ENCODE data around the gene LAMA3. TPM values are rescaled to one million over a fixed set of nuclear protein-coding genes. Genes with fewer than 3 reads are reported as not detected.
A peak's percentile ranks its signal among the peaks of the same experiment; 100 is the strongest.

The LAMA3 gene
- total RNA-seq, 1 experiment from 2014 or later: 207 TPM

- peaks cover 70% of the 10 kb centered on the region for H3K36me3 Mint-ChIP-seq (ENCODE audit: insufficient read depth, unreplicated experiment)
- no TSS peak for BruUV-seq (replicated peaks)
- peak overlapping the region; percentile 33 for H3K27ac Mint-ChIP-seq (ENCODE audit: unreplicated experiment)
- H3K4me3 Mint-ChIP-seq (ENCODE audit: low read depth, unreplicated experiment): peak overlapping the region; percentile 83
- DNase-seq: no peak
- CTCF ChIA-PET: no interaction called here
- no peaks in the 10 kb centered on the region for H3K27me3 Mint-ChIP-seq (ENCODE audit: unreplicated experiment)
- no peaks in the 10 kb centered on the region for H3K9me3 Mint-ChIP-seq (ENCODE audit: low read depth, unreplicated experiment)
- no peak for TF ChIP-seq CTCF (IDR thresholded peaks at IDR 0.05; ENCODE audit: unreplicated experiment)
- intact Hi-C loops (cut with micrococcal nuclease; ENCODE audit: unreplicated experiment): no loop called here
- peaks cover 34% of the 10 kb centered on the region for H3K4me1 Mint-ChIP-seq (ENCODE audit: low read depth, unreplicated experiment)
Measured at GRCh38 chr18:23875966-23876895, 187.0 kb downstream of the LAMA3 start.

- DNase-seq: no peak
- no TSS peak for BruUV-seq (replicated peaks)
- CTCF ChIA-PET: no interaction called here
- Mint-ChIP-seq H3K4me1 (ENCODE audit: low read depth, unreplicated experiment) (peaks cover 27% of the 10 kb centered on the region), H3K27me3 (ENCODE audit: unreplicated experiment) (no peaks in the 10 kb centered on the region), H3K36me3 (ENCODE audit: insufficient read depth, unreplicated experiment) (peaks cover 74% of the 10 kb centered on the region), H3K4me3 (ENCODE audit: low read depth, unreplicated experiment) (no peak overlapping the region), H3K9me3 (ENCODE audit: low read depth, unreplicated experiment) (no peaks in the 10 kb centered on the region), H3K27ac (ENCODE audit: unreplicated experiment) (no peak overlapping the region)
- TF ChIP-seq CTCF (IDR thresholded peaks at IDR 0.05; ENCODE audit: unreplicated experiment): no peak
- intact Hi-C loops (cut with micrococcal nuclease; ENCODE audit: unreplicated experiment): no loop called here
Measured at GRCh38 chr18:23876921-23877320, 187.7 kb downstream of the LAMA3 start.

- H3K4me1 Mint-ChIP-seq (ENCODE audit: low read depth, unreplicated experiment): peaks cover 23% of the 10 kb centered on the region
Measured at GRCh38 chr18:23877371-23877770, 188.1 kb downstream of the LAMA3 start.

GRCh38 chr18:23878336-23878900 is 189.2 kb downstream of the LAMA3 start:
- DNase-seq: no peak
- no TSS peak for BruUV-seq (replicated peaks)
- H3K4me3 Mint-ChIP-seq (ENCODE audit: low read depth, unreplicated experiment): no peak overlapping the region
- CTCF ChIA-PET: no interaction called here
- intact Hi-C loops (cut with micrococcal nuclease; ENCODE audit: unreplicated experiment): no loop called here
- H3K9me3 Mint-ChIP-seq (ENCODE audit: low read depth, unreplicated experiment): no peaks in the 10 kb centered on the region
- no peaks in the 10 kb centered on the region for H3K27me3 Mint-ChIP-seq (ENCODE audit: unreplicated experiment)
- peaks cover 27% of the 10 kb centered on the region for H3K4me1 Mint-ChIP-seq (ENCODE audit: low read depth, unreplicated experiment)
- no peak overlapping the region for H3K27ac Mint-ChIP-seq (ENCODE audit: unreplicated experiment)
- peaks cover 74% of the 10 kb centered on the region for H3K36me3 Mint-ChIP-seq (ENCODE audit: insufficient read depth, unreplicated experiment)
- TF ChIP-seq CTCF (IDR thresholded peaks at IDR 0.05; ENCODE audit: unreplicated experiment): no peak

More at GRCh38 chr18:23877371-23877770, 188.1 kb downstream of the LAMA3 start:
- H3K9me3 Mint-ChIP-seq (ENCODE audit: low read depth, unreplicated experiment): no peaks in the 10 kb centered on the region
- no peaks in the 10 kb centered on the region for H3K27me3 Mint-ChIP-seq (ENCODE audit: unreplicated experiment)
- H3K4me3 Mint-ChIP-seq (ENCODE audit: low read depth, unreplicated experiment): no peak overlapping the region
- no peak for TF ChIP-seq CTCF (IDR thresholded peaks at IDR 0.05; ENCODE audit: unreplicated experiment)
- no peak for DNase-seq
- peaks cover 76% of the 10 kb centered on the region for H3K36me3 Mint-ChIP-seq (ENCODE audit: insufficient read depth, unreplicated experiment)
- intact Hi-C loops (cut with micrococcal nuclease; ENCODE audit: unreplicated experiment): no loop called here
- no TSS peak for BruUV-seq (replicated peaks)
- CTCF ChIA-PET: no interaction called here
- no peak overlapping the region for H3K27ac Mint-ChIP-seq (ENCODE audit: unreplicated experiment)
